SH-SY5Y (cell line): ENCODE measurements around the gene RMND1.

ENCODE experiments used
- GATA2 ChIP-seq: IDR thresholded peaks from 2 replicates; pipeline ENCODE4 v1.6.1; 2011; ENCODE audit warnings: mild to moderate bottlenecking, low read depth, low read length
- GATA3 ChIP-seq: IDR thresholded peaks from 2 replicates; pipeline ENCODE4 v1.6.1; 2011; ENCODE audit warnings: low read depth, mild to moderate bottlenecking, low read length, moderate library complexity

- TF ChIP-seq GATA2 (no peak), GATA3 (no peak)
These were observed 70.2 kb downstream of the RMND1 start for GRCh38 chr6:151381722-151382121.
